ENCODE measurements around the gene SLC9A3.

DNA sequence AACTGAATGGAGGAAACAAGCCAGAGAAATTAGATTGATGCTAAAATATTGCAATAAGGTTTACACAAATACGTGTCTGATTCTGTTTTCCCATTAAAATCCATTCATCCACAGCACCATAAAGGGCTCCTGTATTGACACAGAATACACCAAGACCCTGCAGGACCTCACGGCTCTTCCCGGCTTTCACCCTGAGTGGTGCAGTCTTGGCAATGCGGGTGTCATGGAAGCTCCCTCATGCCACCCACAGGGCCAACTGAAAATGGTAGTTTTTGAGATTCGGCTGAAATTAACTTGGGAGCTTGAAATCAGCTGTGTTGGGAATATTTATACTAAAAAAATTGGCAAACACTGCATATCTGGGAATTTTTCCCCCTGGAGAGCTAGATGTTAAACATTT lies 98.5 kb downstream of the SLC9A3 start:
- TF ChIP-seq, protein P1, sequence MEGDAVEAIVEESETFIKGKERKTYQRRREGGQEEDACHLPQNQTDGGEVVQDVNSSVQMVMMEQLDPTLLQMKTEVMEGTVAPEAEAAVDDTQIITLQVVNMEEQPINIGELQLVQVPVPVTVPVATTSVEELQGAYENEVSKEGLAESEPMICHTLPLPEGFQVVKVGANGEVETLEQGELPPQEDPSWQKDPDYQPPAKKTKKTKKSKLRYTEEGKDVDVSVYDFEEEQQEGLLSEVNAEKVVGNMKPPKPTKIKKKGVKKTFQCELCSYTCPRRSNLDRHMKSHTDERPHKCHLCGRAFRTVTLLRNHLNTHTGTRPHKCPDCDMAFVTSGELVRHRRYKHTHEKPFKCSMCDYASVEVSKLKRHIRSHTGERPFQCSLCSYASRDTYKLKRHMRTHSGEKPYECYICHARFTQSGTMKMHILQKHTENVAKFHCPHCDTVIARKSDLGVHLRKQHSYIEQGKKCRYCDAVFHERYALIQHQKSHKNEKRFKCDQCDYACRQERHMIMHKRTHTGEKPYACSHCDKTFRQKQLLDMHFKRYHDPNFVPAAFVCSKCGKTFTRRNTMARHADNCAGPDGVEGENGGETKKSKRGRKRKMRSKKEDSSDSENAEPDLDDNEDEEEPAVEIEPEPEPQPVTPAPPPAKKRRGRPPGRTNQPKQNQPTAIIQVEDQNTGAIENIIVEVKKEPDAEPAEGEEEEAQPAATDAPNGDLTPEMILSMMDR (conservative IDR thresholded peaks at IDR 0.05; ENCODE audit: low read depth, low read length), result peak; percentile 63
- TF ChIP-seq EZH2 (IDR thresholded peaks at IDR 0.05; ENCODE audit: borderline replicate concordance, low read depth, low read length, poor library complexity, severe bottlenecking), result no peak

Data from A673 (cell line).